ES-I3 (cell line): ENCODE data around the gene PBLD.
A peak's percentile ranks its signal among the peaks of the same experiment; 100 is the strongest.
"Not testable (repeated sequence)": the region's sequence is repeated elsewhere in the genome, so short reads cannot be mapped to it uniquely, and the experiment has no call there.

Source experiments
- H3K36me3 ChIP-seq: 2 replicates; pipeline ENCODE4 v1.6.1; 2013; ENCODE audit warnings: mild to moderate bottlenecking, low read length, control low read depth, moderate library complexity; ENCODE audit not compliant: insufficient read depth
- H3K4me1 ChIP-seq: 2 replicates; pipeline ENCODE4 v1.6.1; 2013; ENCODE audit warnings: mild to moderate bottlenecking, control low read depth, low read length; ENCODE audit not compliant: insufficient read depth
- H3K9ac ChIP-seq: 2 replicates; pipeline ENCODE4 v1.6.1; 2013; ENCODE audit warnings: low read depth, mild to moderate bottlenecking, low read length, moderate library complexity
- H3K9me3 ChIP-seq: 2 replicates; pipeline ENCODE4 v1.6.1; 2013; ENCODE audit warnings: mild to moderate bottlenecking, low read length, moderate library complexity; ENCODE audit not compliant: control insufficient read depth, insufficient read depth

Gene PBLD

DNA sequence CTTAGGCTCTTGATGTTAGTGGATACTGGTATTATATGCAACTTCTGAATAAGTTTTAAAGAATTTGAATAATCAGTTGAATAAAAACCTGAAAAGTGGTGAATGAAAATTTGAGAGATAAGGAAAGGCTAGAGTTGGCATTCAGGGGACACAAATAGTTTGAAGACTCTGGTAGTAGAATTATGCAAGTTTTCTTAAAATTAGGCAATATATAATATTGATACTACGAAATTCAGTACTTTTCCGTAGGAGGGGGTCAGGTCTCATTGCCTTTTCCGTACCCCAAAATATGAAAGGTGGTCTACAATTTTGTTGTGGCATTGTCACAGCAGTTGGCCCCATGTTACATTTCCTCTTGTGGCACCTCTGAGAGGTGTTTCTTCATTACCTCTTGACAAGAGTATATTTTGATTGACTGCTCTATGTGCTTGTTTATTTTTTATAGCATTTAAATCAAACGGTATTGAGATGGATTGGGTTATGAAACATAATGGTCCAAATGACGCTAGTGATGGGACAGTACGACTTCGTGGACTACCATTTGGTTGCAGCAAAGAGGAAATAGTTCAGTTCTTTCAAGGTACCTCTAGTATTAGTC is 4.1 kb upstream of the PBLD start:
- Histone ChIP-seq H3K4me1 (peaks cover 11% of the 10 kb centered on the region; the same call in 1 of the 2 replicates), H3K9ac (no peak overlapping the region), H3K9me3 (no peaks in the 10 kb centered on the region), H3K36me3 (peaks cover 22% of the 10 kb centered on the region)

DNA sequence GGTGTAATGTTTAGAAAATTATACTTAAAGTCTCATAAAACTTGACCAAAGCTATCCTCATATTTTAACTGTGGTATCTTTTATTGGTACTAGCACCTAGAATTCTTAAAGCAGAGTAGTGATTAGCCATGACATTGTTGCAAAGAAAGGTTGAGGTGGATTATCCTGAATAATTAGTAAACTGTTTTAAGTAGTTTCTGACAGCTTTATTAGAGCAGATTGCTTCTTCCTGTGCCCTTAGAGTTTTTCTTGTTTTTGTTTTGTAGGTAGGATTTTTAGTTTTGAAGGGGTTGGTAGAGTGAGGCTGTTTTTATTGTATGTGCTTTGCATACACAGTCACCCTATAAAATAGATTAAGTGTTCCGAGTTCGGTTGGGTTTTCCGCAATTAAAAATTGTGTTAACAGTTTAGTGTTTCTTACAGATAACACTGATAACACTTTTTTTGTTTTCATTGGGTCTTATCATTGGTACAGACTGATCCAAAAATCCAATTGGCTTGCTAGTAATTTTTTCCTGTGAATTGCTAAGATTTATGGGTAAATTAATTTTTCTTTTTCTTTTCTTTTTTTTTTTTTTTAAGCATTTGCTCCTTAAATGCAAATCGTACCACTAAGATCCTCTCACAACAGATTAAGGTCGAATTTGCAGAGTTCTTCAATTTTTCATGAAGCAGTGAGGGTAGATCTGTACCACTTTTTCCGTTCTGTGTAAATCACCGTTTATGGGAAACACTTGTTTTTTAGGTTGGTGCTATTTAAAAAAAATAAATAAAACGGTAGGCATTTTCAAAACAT is 2.1 kb upstream of the PBLD start:
- Histone ChIP-seq H3K4me1 (peaks cover 11% of the 10 kb centered on the region; the same call in 1 of the 2 replicates), H3K9ac (peak overlapping the region; percentile 4; the same call in 1 of the 2 replicates), H3K9me3 (no peaks in the 10 kb centered on the region), H3K36me3 (peaks cover 16% of the 10 kb centered on the region)

DNA sequence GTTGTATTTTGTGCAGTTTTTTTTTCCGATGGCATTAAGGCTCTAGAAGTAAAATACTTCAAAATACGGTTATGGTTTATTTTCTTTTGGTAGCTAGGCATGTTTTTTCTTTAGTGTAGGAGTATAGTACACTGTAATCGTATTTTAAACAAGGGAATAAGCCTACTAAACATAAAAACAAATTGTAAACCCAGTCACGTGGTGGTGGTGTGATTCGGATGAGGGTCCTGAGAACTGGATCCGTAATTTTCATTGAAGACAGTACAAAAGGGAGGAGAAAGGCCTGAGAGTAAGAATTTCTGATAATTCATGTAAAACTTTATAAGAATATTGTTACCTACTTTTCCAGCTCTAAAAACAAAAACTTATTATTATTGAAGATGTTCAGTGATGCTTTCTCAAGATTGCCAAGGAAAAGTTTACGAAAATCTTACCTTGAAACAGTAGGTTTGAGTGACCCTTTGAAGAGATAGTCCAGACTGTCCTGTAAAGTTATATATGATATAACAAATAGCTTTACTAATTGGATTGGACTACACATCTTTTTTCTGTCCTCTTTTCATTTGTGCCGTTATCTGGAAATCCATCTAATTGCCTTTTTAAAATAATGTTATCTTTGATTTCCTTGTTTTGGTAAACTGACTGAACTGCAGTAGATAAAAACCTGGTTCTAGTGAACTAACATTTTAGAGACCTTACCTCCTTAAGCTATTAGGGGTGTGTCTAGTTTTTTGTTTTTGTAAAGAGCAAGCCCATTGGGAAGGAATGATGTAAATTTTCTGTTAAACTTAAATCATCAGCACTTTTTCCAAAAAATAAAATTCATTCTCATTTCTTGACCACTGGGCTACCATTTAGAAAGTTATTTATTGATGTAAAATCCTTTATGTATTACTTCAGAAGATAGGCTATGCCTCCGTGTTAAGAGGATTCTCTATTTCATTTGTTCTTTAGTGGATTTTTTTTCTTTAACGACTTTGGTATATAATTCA is 1.0 kb upstream of the PBLD start:
- H3K4me1 ChIP-seq, result peaks cover 11% of the 10 kb centered on the region; the same call in 1 of the 2 replicates
- peaks cover 9% of the 10 kb centered on the region for H3K36me3 ChIP-seq
- no peaks in the 10 kb centered on the region for H3K9me3 ChIP-seq
- H3K9ac ChIP-seq, result peak overlapping the region; percentile 86

DNA sequence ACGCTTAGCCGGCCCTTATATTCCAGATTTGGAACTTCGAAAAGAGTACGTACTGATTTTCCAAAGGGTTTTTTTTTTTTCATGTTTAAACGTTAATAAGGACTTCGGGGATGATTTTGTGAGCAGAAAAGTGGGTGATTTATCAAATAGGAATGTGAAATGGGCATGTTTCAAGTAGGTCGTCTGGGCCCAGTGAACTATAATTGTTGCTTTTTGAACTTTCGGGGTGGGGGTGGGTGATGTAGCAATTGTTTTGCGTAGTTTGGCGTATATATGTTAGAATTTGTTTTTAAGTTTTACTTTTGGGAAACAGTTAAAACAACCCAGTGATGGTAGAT is 299 bp upstream of the PBLD start:
- Histone ChIP-seq H3K9ac (peak overlapping the region; percentile 86), H3K36me3 (peaks cover 4% of the 10 kb centered on the region; the same call in 1 of the 2 replicates), H3K4me1 (peaks cover 14% of the 10 kb centered on the region; the same call in 1 of the 2 replicates)

DNA sequence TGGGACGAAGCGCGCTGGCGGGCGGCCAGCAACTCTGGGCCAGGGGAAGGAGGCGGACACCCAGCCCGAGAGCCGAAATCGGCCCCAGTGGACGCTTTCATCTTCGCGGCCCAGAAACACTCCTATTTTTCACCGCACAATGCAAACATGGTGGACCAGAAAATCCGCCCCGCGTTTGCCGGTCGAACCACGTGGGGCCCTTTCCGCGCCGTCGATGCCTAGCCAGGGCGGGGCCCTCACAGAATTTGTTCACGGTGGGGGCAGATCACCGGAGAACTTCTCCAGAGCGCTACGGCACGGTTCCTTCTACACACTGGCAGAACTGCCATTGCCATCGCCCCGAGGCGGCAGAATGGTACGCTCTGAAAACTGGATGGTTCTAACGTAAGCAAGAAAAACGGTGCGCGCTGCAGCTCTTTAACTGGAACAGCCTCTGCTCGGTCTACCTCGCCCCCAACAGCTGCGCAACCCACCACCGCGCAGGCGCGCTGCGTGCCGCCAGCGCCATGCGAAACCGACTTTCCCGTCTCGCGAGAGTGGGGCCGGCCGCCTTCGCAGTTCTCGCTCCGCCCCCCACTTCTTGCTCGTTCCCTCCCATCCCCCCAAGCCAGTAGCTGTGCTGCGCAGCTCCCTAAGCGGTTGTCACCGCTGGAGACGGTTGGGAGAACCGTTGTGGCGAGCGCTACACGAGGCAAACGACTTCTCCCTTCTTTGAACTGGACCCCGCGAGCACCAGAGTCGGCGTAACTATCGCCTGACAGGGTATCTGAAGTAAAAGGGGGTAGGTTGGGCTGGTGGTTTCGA is 1.1 kb downstream of the PBLD start, which contains the start of gene HNRNPH3:
Gene HNRNPH3 (plus strand): TSS at position 610 of the 804 bp plus-strand sequence. CDS start 5,158 bp downstream, outside the sequence.
- H3K9me3 ChIP-seq, result no peaks in the 10 kb centered on the region
- H3K4me1 ChIP-seq, result peaks cover 16% of the 10 kb centered on the region; the same call in 1 of the 2 replicates
- H3K9ac ChIP-seq, result peak within 1 kb of the TSS; percentile 86
- no peaks in the 10 kb centered on the region for H3K36me3 ChIP-seq

More for the DNA sequence above, 299 bp upstream of the PBLD start:
- H3K9me3 ChIP-seq, result no peaks in the 10 kb centered on the region

DNA sequence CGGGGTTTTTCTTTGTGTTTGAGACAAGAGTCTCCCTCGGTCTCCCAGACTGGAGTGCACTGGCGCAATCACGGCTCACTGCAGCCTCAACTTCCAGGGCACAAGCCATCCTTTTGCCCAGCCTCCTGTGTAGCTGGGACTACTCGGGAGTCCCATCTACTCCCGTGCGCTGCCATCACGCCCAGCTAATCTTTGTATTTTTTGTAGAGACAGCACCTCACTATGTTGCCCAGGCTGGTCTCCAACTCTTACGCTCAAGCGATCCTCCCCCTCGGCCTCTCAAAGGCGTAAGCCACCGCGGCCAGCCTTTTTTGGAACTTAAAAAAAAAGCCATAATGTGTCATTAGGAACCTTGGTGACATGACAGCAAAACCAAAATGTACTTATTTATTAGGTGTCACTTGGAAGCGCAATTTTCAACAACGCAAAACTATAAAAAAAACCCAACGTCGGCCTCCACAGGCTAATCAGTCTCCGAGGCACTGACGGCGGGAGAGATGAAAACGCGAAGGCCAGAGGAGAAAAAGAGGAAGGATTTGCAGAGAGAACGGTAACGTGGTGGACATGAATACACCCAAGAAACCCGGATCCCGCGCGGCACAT is 1.8 kb downstream of the PBLD start:
- H3K4me1 ChIP-seq, result peaks cover 14% of the 10 kb centered on the region; the same call in 1 of the 2 replicates
- peak overlapping the region; percentile 86 for H3K9ac ChIP-seq
- no peaks in the 10 kb centered on the region for H3K36me3 ChIP-seq
- H3K9me3 ChIP-seq, result no peaks in the 10 kb centered on the region

DNA sequence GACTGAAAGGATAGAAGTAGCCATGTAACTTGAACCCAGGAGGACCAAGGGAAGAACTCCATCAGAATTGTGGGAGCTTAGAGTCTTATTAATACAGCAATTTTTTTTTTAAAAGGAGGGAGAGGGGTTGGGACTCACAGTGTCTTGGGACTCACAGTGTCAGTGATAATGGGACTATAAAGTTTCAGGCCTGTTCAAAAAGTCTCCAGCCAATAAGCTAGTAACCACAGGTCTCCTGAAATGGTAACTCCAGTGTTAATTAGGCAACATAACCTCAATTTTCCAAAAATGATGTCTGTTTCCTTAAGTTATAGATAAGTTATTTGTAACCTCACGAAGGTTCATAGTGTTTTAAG is 3.2 kb downstream of the PBLD start:
- Histone ChIP-seq H3K4me1 (0 out of 2 replicates have a peak, but pooled peaks cover 5% of the 10 kb centered on the region), H3K9ac (no peak overlapping the region), H3K36me3 (no peaks in the 10 kb centered on the region), H3K9me3 (no peaks in the 10 kb centered on the region)

DNA sequence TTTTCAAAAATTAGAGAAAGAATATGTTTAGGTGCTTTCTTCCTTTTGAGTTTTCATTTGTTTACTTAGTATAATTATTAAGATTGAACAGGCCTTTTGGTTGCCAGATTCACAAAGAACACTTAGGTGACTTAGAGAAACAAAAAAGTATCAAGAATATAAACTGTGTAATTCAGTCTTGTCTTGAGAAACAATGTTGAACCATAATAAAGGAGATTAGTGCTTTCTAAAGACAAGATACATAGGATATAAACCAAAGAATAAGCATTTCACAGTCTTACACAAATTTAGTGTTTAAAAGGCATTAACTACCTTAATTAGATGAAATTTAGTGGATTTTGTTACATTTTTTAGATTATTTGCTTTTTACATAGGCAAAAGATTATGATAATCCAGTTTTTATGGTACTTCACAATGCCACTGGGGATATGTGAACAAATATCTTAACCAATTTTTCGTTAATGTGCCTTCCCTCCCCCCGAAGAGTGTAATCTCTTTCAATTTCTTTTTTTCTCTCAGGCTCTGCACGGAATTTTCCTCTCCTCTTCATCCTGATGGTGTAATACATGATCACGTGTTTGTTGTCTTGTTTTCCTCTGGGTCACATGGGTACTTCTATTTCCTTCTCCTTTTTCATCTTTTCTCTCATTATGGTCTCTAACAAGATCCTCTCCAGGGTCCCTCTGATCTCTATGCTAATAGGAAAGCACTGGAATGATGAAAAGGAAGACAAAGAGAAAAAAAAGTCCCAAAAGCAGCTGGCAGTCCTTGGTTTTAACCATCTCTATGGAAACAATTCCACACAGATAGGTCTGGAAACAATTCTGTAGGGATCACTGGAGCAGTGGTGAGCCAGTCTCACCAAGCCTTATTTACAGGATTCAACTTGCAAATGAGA is 4.6 kb downstream of the PBLD start:
- no peaks in the 10 kb centered on the region for H3K36me3 ChIP-seq
- peak overlapping the region; percentile 2; the same call in 1 of the 2 replicates for H3K9ac ChIP-seq
- 0 out of 2 replicates have a peak, but pooled peaks cover 5% of the 10 kb centered on the region for H3K4me1 ChIP-seq
- H3K9me3 ChIP-seq, result no peaks in the 10 kb centered on the region

DNA sequence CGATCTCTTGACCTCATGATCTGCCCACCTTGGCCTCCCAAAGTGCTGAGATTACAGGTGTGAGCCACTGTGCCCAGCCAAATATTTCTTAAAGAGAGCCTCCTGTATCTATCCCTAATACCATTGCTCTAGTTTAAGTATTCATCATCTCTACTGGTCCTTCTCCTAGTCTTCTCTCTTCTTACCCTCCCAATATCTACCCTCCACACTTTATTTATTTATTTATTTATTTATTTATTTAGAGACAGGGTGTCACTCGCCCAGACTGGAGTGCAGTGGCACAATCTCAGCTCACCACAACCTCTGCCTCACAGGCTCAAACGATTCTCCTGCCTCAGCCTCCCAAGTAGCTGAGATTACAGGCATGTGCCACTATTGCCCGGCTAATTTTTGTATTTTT is 8.3 kb downstream of the PBLD start:
- H3K9ac ChIP-seq, H3K9me3 ChIP-seq, H3K36me3 ChIP-seq, H3K4me1 ChIP-seq: not testable (repeated sequence)

DNA sequence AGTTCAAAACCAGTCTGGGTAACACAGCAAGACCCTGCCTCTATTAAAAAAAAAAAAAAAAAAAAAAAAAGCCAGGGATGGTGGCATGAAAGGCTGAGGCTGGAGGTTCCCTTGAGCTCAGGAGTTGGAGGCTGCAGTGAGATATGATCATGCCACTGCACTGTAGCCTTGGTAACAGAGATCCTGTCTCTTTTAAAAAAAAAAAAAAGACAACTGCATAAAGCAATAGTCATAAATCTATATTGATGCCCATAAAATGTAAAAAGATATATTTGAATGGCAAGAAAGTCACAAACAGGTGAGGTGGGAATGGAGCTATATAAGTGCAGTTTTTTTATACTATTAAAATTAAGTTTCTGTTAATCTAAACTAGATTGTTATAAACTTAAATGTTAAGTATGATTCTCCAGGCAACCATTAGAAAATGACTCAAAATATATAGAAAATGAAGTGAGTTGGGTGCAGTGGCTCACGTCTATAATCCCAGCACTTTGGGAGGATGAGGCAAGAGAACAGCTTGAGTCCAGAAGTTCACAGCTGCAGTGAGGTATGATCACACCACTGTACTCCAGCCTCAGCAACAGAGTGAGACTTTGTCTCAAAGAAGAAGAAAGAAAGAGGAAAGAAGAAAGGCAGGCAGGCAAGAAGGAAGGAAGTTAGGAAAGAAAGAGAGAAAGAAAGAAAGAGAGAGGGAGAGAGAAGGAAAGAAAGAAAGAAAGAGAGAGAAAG is 14.2 kb downstream of the PBLD start:
- Histone ChIP-seq H3K4me1 (no peaks in the 10 kb centered on the region), H3K9ac (no peak overlapping the region), H3K9me3 (peaks cover 5% of the 10 kb centered on the region; the same call in 1 of the 2 replicates), H3K36me3 (no peaks in the 10 kb centered on the region; the same call in 1 of the 2 replicates)

DNA sequence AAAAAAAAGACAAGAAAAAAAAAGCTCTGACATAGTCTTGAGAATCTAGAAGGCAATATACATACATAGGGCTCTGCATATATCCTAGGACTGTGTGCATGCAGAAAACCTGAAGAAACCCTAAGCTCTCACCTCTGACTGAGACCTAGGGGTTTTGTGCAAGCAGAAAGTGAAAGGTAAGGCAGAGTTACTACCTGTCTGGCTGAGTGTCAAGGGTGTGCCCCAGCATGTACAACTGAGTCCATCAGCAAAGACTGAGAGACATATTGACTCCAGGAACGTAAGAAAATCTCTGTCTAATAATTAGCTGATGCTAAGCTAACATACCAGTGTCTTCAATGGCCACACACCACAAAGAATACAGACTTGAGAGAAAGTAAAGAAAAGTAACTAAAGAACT is 17.1 kb downstream of the PBLD start:
- no peaks in the 10 kb centered on the region for H3K4me1 ChIP-seq
- no peak overlapping the region for H3K9ac ChIP-seq
- peaks cover 5% of the 10 kb centered on the region; the same call in 1 of the 2 replicates for H3K9me3 ChIP-seq
- no peaks in the 10 kb centered on the region; the same call in 1 of the 2 replicates for H3K36me3 ChIP-seq

DNA sequence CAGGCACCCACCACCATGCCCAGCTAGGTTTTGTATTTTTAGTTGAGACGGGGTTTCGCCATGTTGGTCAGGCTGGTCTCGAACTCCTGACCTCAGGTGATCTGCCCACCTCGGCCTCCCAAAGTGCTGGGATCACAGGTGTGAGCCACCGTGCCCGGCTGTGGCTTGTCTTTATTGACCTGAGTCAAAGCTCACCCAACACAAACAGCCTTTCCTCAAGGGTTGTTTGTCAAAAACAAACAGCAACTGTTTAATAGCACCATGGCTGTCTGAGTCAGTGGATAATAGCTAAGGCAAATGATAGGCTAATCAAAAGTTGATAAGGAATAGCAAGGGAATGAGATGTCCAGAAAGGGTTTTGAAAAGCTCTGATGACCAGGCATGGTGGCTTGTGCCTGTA is 17.8 kb downstream of the PBLD start:
- not testable (repeated sequence) for H3K9me3 ChIP-seq, H3K4me1 ChIP-seq, H3K9ac ChIP-seq, H3K36me3 ChIP-seq
